MCF 10A (cell line): ENCODE data around the gene SAP30BP. TPM values are rescaled to one million over a fixed set of nuclear protein-coding genes. Genes with fewer than 3 reads are reported as not detected.
A peak's percentile ranks its signal among the peaks of the same experiment; 100 is the strongest.

Source experiments
- BruUV-seq: library from RNA; stranded (reverse); fragments of 400-500 nt; replicated peaks from 2 replicates; lab custom pipeline; 2021; lab: Mats Ljungman, UMichigan
- CTCF ChIA-PET: fragments of 300-600 bp; sonication (Branson Sonifier 250); formaldehyde crosslinking; extraction: SDS; loops from one replicate; lab custom pipeline; 2021; ENCODE audit warnings: antibody characterized with exemption, inconsistent platforms; lab: Yijun Ruan, JAX
- POLR2A ChIA-PET: fragments of 300-600, 350-650 bp; sonication (Branson Sonifier 250); formaldehyde crosslinking; extraction: SDS; loops from one replicate; lab custom pipeline; 2020; ENCODE audit warnings: antibody characterized with exemption, inconsistent platforms; lab: Yijun Ruan, JAX
- DNase-seq: peaks from one replicate; pipeline ENCODE4 v3.0.0-alpha.2; 2018; ENCODE audit not compliant: unreplicated experiment
- H3K27ac Mint-ChIP-seq: one replicate; pipeline ENCODE4 v1.8.0; 2022; ENCODE audit warnings: mild to moderate bottlenecking, low read depth, mixed read lengths; ENCODE audit not compliant: unreplicated experiment
- H3K27me3 Mint-ChIP-seq: one replicate; pipeline ENCODE4 v1.8.0; 2022; ENCODE audit warnings: mixed read lengths; ENCODE audit not compliant: insufficient read depth, unreplicated experiment
- H3K36me3 Mint-ChIP-seq: one replicate; pipeline ENCODE4 v1.8.0; 2022; ENCODE audit warnings: mild to moderate bottlenecking, moderate library complexity, mixed read lengths; ENCODE audit not compliant: insufficient read depth, unreplicated experiment
- H3K4me1 Mint-ChIP-seq: one replicate; pipeline ENCODE4 v1.8.0; 2022; ENCODE audit warnings: mixed read lengths; ENCODE audit not compliant: insufficient read depth, unreplicated experiment
- H3K4me3 Mint-ChIP-seq: one replicate; pipeline ENCODE4 v1.8.0; 2022; ENCODE audit warnings: mild to moderate bottlenecking, moderate library complexity, mixed read lengths; ENCODE audit not compliant: unreplicated experiment
- H3K9me3 Mint-ChIP-seq: one replicate; pipeline ENCODE4 v1.8.0; 2022; ENCODE audit warnings: mixed read lengths; ENCODE audit not compliant: unreplicated experiment
- intact Hi-C: fragments of 100-400 bp; cut with micrococcal nuclease; formaldehyde crosslinking; loops from 2 replicates; pipeline ENCODE4 v1.14.1; 2022
- total RNA-seq: library from RNA; stranded (reverse); gene quantifications from 2 replicates; pipeline ENCODE4 v1.2.3, GENCODE V29; 2022
- TF ChIP-seq, protein P1 (sequence below): fragments of 200-600 bp; IDR thresholded peaks from one replicate; pipeline ENCODE4 v1.8.0; 2022; ENCODE audit warnings: antibody characterized with exemption, mild to moderate bottlenecking; ENCODE audit not compliant: unreplicated experiment

Gene SAP30BP
- total RNA-seq, 1 experiment from 2014 or later, result 123 TPM

DNA sequence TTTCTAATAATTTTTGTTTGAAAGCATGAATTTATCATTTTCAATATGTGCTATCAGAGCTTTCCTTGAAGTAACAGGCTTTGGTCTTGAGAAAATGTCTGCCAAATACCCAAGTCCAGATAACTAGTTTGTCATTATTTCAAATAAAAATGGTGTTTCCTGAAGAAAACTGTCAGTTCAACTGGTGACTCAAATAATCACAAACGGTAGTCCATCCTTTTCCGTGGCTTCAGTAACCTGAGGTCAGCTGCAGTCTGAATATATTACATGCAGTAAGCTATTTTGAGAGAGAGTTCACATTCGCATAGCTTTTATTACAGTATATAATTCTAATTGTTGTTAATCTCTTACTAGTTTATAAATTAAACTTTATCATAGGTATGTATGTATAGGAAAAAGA, 9.3 kb downstream of the SAP30BP start:
- no peak for DNase-seq
- no TSS peak for BruUV-seq
- intact Hi-C loops, result no loop called here
- no peak overlapping the region for H3K4me3 Mint-ChIP-seq
- CTCF ChIA-PET, result interaction anchor here (0.7 to 12.7 kb wide), 7 partner anchors 14 to 89 kb away, joined by 3 to 152 read pairs (median 4); partner anchors contain the start of gene GALK1
- TF ChIP-seq, protein P1, sequence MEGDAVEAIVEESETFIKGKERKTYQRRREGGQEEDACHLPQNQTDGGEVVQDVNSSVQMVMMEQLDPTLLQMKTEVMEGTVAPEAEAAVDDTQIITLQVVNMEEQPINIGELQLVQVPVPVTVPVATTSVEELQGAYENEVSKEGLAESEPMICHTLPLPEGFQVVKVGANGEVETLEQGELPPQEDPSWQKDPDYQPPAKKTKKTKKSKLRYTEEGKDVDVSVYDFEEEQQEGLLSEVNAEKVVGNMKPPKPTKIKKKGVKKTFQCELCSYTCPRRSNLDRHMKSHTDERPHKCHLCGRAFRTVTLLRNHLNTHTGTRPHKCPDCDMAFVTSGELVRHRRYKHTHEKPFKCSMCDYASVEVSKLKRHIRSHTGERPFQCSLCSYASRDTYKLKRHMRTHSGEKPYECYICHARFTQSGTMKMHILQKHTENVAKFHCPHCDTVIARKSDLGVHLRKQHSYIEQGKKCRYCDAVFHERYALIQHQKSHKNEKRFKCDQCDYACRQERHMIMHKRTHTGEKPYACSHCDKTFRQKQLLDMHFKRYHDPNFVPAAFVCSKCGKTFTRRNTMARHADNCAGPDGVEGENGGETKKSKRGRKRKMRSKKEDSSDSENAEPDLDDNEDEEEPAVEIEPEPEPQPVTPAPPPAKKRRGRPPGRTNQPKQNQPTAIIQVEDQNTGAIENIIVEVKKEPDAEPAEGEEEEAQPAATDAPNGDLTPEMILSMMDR, result no peak
- POLR2A ChIA-PET, result interaction anchor here (0.9 to 26.7 kb wide), 9 partner anchors 9 to 119 kb away, joined by 3 to 748 read pairs (median 5); partner anchors contain the start of gene ITGB4
- no peak overlapping the region for H3K27ac Mint-ChIP-seq
- H3K9me3 Mint-ChIP-seq, result no peaks in the 10 kb centered on the region
- peaks cover 63% of the 10 kb centered on the region for H3K36me3 Mint-ChIP-seq
- peaks cover 20% of the 10 kb centered on the region for H3K4me1 Mint-ChIP-seq
- no peaks in the 10 kb centered on the region for H3K27me3 Mint-ChIP-seq

DNA sequence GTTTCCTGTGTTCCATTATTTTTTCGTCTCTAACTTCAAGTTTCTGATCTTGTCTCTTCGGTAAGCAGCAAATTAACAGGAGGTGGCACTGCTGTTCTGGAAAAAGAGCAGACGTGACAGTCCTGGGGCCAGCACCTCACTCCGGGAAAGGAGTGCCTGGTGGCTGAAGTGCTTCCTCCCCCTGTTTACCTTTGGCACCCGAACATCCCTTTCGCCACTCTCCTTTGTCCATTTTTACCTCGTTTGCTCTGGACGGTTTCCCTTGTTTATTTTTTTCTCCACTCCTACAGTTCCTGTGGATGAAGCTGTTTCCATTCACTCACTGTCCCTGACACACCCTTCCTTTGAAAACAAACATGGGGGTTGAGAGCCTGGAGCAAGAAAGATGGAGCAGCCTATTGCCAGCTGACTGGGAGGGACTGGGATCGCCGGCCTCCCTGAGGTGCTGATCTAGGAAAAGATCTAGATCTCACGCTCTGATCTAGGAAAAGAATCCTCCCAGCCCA, 12.6 kb downstream of the SAP30BP start:
- peak; percentile 92 for DNase-seq
- ChIA-PET CTCF (interaction anchor here (0.6 to 12.7 kb wide), 26 partner anchors 9 to 304 kb away, joined by 3 to 152 read pairs (median 5); partner anchors contain the start of genes ITGB4, RECQL5 and SAP30BP), POLR2A (interaction anchor here (0.5 to 26.7 kb wide), 16 partner anchors 9 to 1250 kb away, joined by 3 to 748 read pairs (median 13); partner anchors contain the start of genes GALK1, ITGB4, RECQL5 and SAP30BP)
- Mint-ChIP-seq H3K27ac (peak overlapping the region; percentile 91), H3K27me3 (no peaks in the 10 kb centered on the region), H3K36me3 (peaks cover 37% of the 10 kb centered on the region), H3K4me3 (peak overlapping the region; percentile 60), H3K4me1 (peaks cover 39% of the 10 kb centered on the region), H3K9me3 (no peaks in the 10 kb centered on the region)
- intact Hi-C loops, result loop anchor here (1.0 kb wide), 2 partner anchors 44 to 68 kb away; no protein-coding TSS in a partner anchor
- BruUV-seq, result no TSS peak
- TF ChIP-seq, protein P1, result peak; percentile 60

DNA sequence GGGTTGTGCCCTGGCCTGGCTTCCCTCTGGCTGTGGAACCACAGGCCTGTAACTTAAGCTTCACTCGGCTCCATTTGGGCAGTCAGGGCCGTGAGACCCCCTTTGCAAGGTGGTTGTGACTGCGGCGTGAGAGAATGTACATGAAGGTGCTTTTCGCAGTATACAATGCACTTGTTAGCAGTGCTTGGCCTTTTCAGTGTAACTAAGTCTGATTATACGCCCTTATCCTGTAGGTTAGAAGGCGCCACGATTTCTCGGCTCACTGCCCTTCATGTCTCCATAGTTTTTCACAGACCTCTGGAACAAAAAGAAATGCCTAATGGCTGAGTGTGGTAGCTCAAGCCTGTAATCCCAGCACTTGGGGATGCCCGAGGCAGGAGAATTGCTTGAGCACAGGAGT, 13.3 kb downstream of the SAP30BP start:
- H3K4me1 Mint-ChIP-seq, result peaks cover 46% of the 10 kb centered on the region
- CTCF ChIA-PET, result interaction anchor here (0.6 to 12.7 kb wide), 24 partner anchors 9 to 253 kb away, joined by 3 to 152 read pairs (median 5); partner anchors contain the start of genes ITGB4, RECQL5 and SAP30BP
- peak overlapping the region; percentile 91 for H3K27ac Mint-ChIP-seq
- no peak overlapping the region for H3K4me3 Mint-ChIP-seq
- H3K9me3 Mint-ChIP-seq, result no peaks in the 10 kb centered on the region
- no peak for DNase-seq
- no TSS peak for BruUV-seq
- H3K27me3 Mint-ChIP-seq, result no peaks in the 10 kb centered on the region
- intact Hi-C loops, result no loop called here
- H3K36me3 Mint-ChIP-seq, result peaks cover 31% of the 10 kb centered on the region
- POLR2A ChIA-PET, result interaction anchor here (0.7 to 26.7 kb wide), 16 partner anchors 10 to 275 kb away, joined by 3 to 748 read pairs (median 13); partner anchors contain the start of genes GALK1, ITGB4, RECQL5 and SAP30BP
- TF ChIP-seq, protein P1, result no peak

- POLR2A ChIA-PET, result interaction anchor here (0.7 to 26.7 kb wide), 14 partner anchors 14 to 275 kb away, joined by 3 to 748 read pairs (median 12); partner anchors contain the start of genes ITGB4, RECQL5, SAP30BP and TRIM47
- CTCF ChIA-PET, result interaction anchor here (0.7 to 12.7 kb wide), 5 partner anchors 10 to 102 kb away, joined by 3 to 152 read pairs (median 22); partner anchors contain the start of gene ITGB4
These were observed 14.2 kb downstream of the SAP30BP start for GRCh38 chr17:75681289-75681688.

More at GRCh38 chr17:75681289-75681688, 14.2 kb downstream of the SAP30BP start:
- Mint-ChIP-seq H3K27me3 (no peaks in the 10 kb centered on the region), H3K4me3 (no peak overlapping the region), H3K27ac (peak overlapping the region; percentile 91), H3K4me1 (peaks cover 53% of the 10 kb centered on the region), H3K36me3 (peaks cover 26% of the 10 kb centered on the region), H3K9me3 (no peaks in the 10 kb centered on the region)
- peak; percentile 58 for DNase-seq
- BruUV-seq, result no TSS peak
- intact Hi-C loops, result no loop called here
- TF ChIP-seq, protein P1, result no peak
